NCI-H2081 treated with DMSO at 0.1 percent for 48 hours (cell line): ENCODE data around the gene UBAP2.

ENCODE experiments used
- DNase-seq: peaks from one replicate; lab custom pipeline; 2025; lab: John Stamatoyannopoulos, UW

UBAP2 gene

GRCh38 chr9:33878691-33879366 is 169.9 kb downstream of the UBAP2 start:
- no peak for DNase-seq

GRCh38 chr9:33877727-33878489 is 170.8 kb downstream of the UBAP2 start:
- no peak for DNase-seq
